ENCODE measurements around the gene DHRS4L2.

DNA sequence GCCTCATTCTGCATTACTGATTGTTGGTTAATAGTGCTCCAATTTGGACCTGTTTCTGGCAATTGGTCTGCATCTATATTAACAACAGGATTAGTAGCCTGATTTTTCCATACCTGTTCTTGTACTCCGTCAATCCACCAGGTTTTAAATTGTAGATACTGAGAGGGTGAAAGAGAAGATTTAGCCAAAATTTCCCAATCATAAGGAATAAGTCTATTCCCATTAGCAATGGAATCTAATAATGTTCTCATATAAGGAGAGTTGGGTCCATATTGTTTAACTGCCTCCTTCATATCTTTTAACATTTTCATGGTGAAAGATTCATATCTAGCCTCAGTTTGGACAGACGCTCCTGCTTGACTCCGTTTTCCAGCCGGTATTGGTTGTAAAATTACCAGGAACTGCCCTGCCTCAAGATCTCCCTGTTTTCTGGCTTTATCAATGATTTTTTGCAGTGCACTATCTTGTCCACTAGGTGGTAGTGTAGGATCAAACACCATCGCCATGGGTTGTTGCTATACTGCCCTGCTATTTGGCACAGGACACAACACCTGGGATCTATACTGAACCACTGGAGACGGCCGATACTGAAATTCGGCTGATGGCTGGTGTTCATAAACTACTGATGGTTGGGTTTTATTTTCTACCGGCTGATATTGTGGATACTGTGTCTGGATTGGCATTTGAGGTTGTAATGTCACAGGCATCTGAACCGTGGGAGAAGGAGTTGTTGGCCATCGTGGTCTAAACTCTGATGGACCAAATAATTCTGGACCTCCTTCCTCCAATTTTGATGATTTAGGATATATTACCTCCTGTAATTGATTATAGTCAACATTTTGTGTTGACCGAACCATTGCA is 25.2 kb downstream of the DHRS4L2 start:
- TF ChIP-seq, protein P1, sequence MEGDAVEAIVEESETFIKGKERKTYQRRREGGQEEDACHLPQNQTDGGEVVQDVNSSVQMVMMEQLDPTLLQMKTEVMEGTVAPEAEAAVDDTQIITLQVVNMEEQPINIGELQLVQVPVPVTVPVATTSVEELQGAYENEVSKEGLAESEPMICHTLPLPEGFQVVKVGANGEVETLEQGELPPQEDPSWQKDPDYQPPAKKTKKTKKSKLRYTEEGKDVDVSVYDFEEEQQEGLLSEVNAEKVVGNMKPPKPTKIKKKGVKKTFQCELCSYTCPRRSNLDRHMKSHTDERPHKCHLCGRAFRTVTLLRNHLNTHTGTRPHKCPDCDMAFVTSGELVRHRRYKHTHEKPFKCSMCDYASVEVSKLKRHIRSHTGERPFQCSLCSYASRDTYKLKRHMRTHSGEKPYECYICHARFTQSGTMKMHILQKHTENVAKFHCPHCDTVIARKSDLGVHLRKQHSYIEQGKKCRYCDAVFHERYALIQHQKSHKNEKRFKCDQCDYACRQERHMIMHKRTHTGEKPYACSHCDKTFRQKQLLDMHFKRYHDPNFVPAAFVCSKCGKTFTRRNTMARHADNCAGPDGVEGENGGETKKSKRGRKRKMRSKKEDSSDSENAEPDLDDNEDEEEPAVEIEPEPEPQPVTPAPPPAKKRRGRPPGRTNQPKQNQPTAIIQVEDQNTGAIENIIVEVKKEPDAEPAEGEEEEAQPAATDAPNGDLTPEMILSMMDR (IDR thresholded peaks at IDR 0.05; ENCODE audit: insufficient read depth, low read length), result peak; percentile 88
- no peak for TF ChIP-seq GABPA (IDR thresholded peaks at IDR 0.05; ENCODE audit: low read depth)
